GM23338 (cell line): Measurements from ENCODE around the gene RPS21. TPM values are rescaled to one million over a fixed set of nuclear protein-coding genes. Genes with fewer than 3 reads are reported as not detected.
A peak's percentile ranks its signal among the peaks of the same experiment; 100 is the strongest.

ENCODE experiments used
- ATAC-seq: fragments of 200-7000 bp; cut with Tn5 transposase; 3 replicates; pipeline ENCODE4 v1.9.1; 2020
- DNase-seq: peaks from one replicate; pipeline ENCODE4 v3.0.0-alpha.2; 2015; ENCODE audit warnings: low spot score
- H2AFZ ChIP-seq: fragments of 200-600 bp; sonication (generic); 2 replicates; pipeline ENCODE4 v1.8.0; 2016; ENCODE audit warnings: antibody characterized with exemption, mild to moderate bottlenecking, moderate library complexity
- H3F3A ChIP-seq: fragments of 200-600 bp; sonication (generic); replicated peaks from 2 replicates; pipeline ENCODE4 v1.8.0; 2017; ENCODE audit warnings: antibody characterized with exemption, mixed run types, low read depth
- H3K27ac ChIP-seq: fragments of 200-600 bp; sonication (generic); 2 replicates; pipeline ENCODE4 v1.6.1; 2016; ENCODE audit warnings: low read depth
- H3K27me3 ChIP-seq: fragments of 200-600 bp; sonication (generic); 2 replicates; pipeline ENCODE4 v1.8.0; 2016; ENCODE audit warnings: mild to moderate bottlenecking, mixed run types, moderate library complexity; ENCODE audit not compliant: insufficient read depth
- H3K36me3 ChIP-seq: fragments of 200-600 bp; sonication (generic); 2 replicates; pipeline ENCODE4 v1.8.0; 2016; ENCODE audit warnings: mild to moderate bottlenecking; ENCODE audit not compliant: insufficient read depth
- H3K4me1 ChIP-seq: fragments of 200-600 bp; sonication (generic); 2 replicates; pipeline ENCODE4 v1.8.0; 2016; ENCODE audit warnings: mild to moderate bottlenecking, moderate library complexity; ENCODE audit not compliant: insufficient read depth
- H3K4me2 ChIP-seq: fragments of 200-600 bp; sonication (generic); 2 replicates; pipeline ENCODE4 v1.7.1; 2017; ENCODE audit warnings: mixed run types
- H3K4me3 ChIP-seq: fragments of 200-600 bp; sonication (generic); 2 replicates; pipeline ENCODE4 v1.6.1; 2016; ENCODE audit warnings: mixed run types
- H3K79me2 ChIP-seq: fragments of 200-600 bp; sonication (generic); replicated peaks from 2 replicates; pipeline ENCODE4 v1.8.0; 2017; ENCODE audit warnings: mild to moderate bottlenecking; ENCODE audit not compliant: insufficient read depth
- H3K9me2 ChIP-seq: fragments of 200-600 bp; sonication (generic); 2 replicates; pipeline ENCODE4 v1.8.0; 2017; ENCODE audit not compliant: insufficient read depth
- H4K20me1 ChIP-seq: fragments of 200-600 bp; sonication (generic); replicated peaks from 2 replicates; pipeline ENCODE4 v1.8.0; 2017; ENCODE audit warnings: mild to moderate bottlenecking; ENCODE audit not compliant: insufficient read depth
- H3K27ac Mint-ChIP-seq: 2 replicates; pipeline ENCODE4 v1.8.0; 2020; ENCODE audit warnings: inconsistent platforms, mild to moderate bottlenecking, moderate library complexity, mixed read lengths
- H3K27me3 Mint-ChIP-seq: 3 replicates; pipeline ENCODE4 v1.8.0; 2022; ENCODE audit warnings: low read depth, mild to moderate bottlenecking, moderate library complexity, mixed read lengths, inconsistent platforms; ENCODE audit not compliant: insufficient read depth, poor library complexity
- H3K36me3 Mint-ChIP-seq: 3 replicates; pipeline ENCODE4 v1.8.0; 2021; ENCODE audit warnings: low read depth, mild to moderate bottlenecking, inconsistent platforms, moderate library complexity, mixed read lengths
- H3K4me1 Mint-ChIP-seq: 3 replicates; pipeline ENCODE4 v1.8.0; 2020; ENCODE audit warnings: mild to moderate bottlenecking, inconsistent platforms, mixed read lengths
- H3K4me3 Mint-ChIP-seq: 3 replicates; pipeline ENCODE4 v1.8.0; 2021; ENCODE audit warnings: moderate library complexity, mild to moderate bottlenecking, inconsistent platforms, mixed read lengths
- H3K9me3 Mint-ChIP-seq: 3 replicates; pipeline ENCODE4 v1.8.0; 2020; ENCODE audit warnings: moderate library complexity, mild to moderate bottlenecking, inconsistent platforms, mixed read lengths
- CREB1 ChIP-seq: fragments of 250-450 bp; sonication (Bioruptor Pico); IDR thresholded peaks from 2 replicates; pipeline ENCODE4 v1.5.0; 2020; ENCODE audit warnings: low read depth, mild to moderate bottlenecking, moderate library complexity
- ETS1 ChIP-seq: IDR thresholded peaks from 2 replicates; pipeline ENCODE4 v1.6.1; 2016; ENCODE audit warnings: antibody characterized with exemption
- EZH2 ChIP-seq: fragments of 200-600 bp; sonication (generic); IDR thresholded peaks from one replicate; pipeline ENCODE4 v1.8.0; 2017; ENCODE audit warnings: antibody characterized with exemption, mild to moderate bottlenecking, low read depth; ENCODE audit not compliant: unreplicated experiment
- EZH2phosphoT487 ChIP-seq: fragments of 200-600 bp; sonication (generic); IDR thresholded peaks from one replicate; pipeline ENCODE4 v1.8.1; 2018; ENCODE audit warnings: antibody characterized with exemption; ENCODE audit not compliant: unreplicated experiment
- JUNB ChIP-seq: IDR thresholded peaks from one replicate; pipeline ENCODE4 v1.6.1; 2016; ENCODE audit warnings: antibody characterized with exemption; ENCODE audit not compliant: unreplicated experiment
- NANOG ChIP-seq: IDR thresholded peaks from 2 replicates; pipeline ENCODE4 v1.6.1; 2016; ENCODE audit warnings: antibody characterized with exemption, borderline replicate concordance
- POLR2AphosphoS5 ChIP-seq: IDR thresholded peaks from 2 replicates; pipeline ENCODE4 v1.6.1; 2016; ENCODE audit warnings: antibody characterized with exemption, low read depth
- REST ChIP-seq: IDR thresholded peaks from one replicate; pipeline ENCODE4 v1.6.1; 2018; ENCODE audit warnings: antibody characterized with exemption; ENCODE audit not compliant: unreplicated experiment
- STAT1 ChIP-seq: IDR thresholded peaks from one replicate; pipeline ENCODE4 v1.6.1; 2016; ENCODE audit warnings: antibody characterized with exemption; ENCODE audit not compliant: unreplicated experiment
- ZNF114 ChIP-seq: fragments of 250-450 bp; sonication (Bioruptor Pico); IDR thresholded peaks from 2 replicates; pipeline ENCODE4 v1.5.0; 2020; ENCODE audit warnings: mild to moderate bottlenecking, moderate library complexity
- ZNF331 ChIP-seq: fragments of 250-450 bp; sonication (Bioruptor Pico); IDR thresholded peaks from 2 replicates; pipeline ENCODE4 v1.5.0; 2020; ENCODE audit warnings: low read depth, mild to moderate bottlenecking, moderate library complexity
- polyA plus RNA-seq: library from polyadenylated mRNA; unstranded; fragments of >200 nt; fragmentation: Nextera tagmentation; extraction: Ambion mirVana; gene quantifications from 2 replicates; pipeline ENCODE4 v1.2.1, GENCODE V29; 2016
- total RNA-seq: library from RNA; depleted of rRNA; stranded (reverse); fragments of >200 nt; shearing (Covaris generic); gene quantifications from 2 replicates; pipeline ENCODE4 v1.2.3, GENCODE V29; 2014
- TF ChIP-seq, protein P1 (sequence below): fragments of 250-450 bp; sonication (Bioruptor Pico); IDR thresholded peaks from 2 replicates; pipeline ENCODE4 v1.5.0; 2020; ENCODE audit warnings: mild to moderate bottlenecking, moderate library complexity
- TF ChIP-seq, protein P2 (sequence below), 2 experiments: fragments of 200-600 bp in 1 of 2; sonication (generic) in 1 of 2; conservative IDR thresholded peaks; 2 replicates each; pipeline versions ENCODE4 v1.5.1 to v1.6.1; 2016 to 2017; ENCODE audit warnings: antibody characterized with exemption in 2 of 2, low read depth in 2 of 2, mild to moderate bottlenecking in 2 of 2, moderate library complexity in 1 of 2

RPS21 gene
- total and polyA plus RNA-seq, 2 experiments from 2014 or later, result 759 to 2,298 TPM

DNA sequence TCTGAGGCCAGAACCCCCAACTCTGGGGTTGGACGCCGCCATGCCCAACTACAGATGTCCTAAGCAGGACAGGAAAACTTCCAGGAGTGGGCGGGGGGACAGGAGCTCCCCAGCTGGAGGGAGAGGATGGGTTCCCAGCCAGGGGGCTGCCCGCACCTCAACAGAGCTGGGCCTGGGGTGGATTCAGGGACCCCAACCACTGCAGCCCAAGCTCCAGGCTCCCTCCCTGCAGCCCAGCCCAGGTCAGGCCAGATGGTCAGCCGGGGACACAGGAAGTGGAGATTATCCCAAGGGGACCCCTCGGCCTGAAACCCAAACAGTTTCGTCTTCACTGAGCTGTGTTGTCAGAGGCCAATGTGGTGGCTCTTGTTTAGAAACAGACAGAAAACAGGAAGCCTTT, 29.2 kb upstream of the RPS21 start:
- TF ChIP-seq, protein P1, sequence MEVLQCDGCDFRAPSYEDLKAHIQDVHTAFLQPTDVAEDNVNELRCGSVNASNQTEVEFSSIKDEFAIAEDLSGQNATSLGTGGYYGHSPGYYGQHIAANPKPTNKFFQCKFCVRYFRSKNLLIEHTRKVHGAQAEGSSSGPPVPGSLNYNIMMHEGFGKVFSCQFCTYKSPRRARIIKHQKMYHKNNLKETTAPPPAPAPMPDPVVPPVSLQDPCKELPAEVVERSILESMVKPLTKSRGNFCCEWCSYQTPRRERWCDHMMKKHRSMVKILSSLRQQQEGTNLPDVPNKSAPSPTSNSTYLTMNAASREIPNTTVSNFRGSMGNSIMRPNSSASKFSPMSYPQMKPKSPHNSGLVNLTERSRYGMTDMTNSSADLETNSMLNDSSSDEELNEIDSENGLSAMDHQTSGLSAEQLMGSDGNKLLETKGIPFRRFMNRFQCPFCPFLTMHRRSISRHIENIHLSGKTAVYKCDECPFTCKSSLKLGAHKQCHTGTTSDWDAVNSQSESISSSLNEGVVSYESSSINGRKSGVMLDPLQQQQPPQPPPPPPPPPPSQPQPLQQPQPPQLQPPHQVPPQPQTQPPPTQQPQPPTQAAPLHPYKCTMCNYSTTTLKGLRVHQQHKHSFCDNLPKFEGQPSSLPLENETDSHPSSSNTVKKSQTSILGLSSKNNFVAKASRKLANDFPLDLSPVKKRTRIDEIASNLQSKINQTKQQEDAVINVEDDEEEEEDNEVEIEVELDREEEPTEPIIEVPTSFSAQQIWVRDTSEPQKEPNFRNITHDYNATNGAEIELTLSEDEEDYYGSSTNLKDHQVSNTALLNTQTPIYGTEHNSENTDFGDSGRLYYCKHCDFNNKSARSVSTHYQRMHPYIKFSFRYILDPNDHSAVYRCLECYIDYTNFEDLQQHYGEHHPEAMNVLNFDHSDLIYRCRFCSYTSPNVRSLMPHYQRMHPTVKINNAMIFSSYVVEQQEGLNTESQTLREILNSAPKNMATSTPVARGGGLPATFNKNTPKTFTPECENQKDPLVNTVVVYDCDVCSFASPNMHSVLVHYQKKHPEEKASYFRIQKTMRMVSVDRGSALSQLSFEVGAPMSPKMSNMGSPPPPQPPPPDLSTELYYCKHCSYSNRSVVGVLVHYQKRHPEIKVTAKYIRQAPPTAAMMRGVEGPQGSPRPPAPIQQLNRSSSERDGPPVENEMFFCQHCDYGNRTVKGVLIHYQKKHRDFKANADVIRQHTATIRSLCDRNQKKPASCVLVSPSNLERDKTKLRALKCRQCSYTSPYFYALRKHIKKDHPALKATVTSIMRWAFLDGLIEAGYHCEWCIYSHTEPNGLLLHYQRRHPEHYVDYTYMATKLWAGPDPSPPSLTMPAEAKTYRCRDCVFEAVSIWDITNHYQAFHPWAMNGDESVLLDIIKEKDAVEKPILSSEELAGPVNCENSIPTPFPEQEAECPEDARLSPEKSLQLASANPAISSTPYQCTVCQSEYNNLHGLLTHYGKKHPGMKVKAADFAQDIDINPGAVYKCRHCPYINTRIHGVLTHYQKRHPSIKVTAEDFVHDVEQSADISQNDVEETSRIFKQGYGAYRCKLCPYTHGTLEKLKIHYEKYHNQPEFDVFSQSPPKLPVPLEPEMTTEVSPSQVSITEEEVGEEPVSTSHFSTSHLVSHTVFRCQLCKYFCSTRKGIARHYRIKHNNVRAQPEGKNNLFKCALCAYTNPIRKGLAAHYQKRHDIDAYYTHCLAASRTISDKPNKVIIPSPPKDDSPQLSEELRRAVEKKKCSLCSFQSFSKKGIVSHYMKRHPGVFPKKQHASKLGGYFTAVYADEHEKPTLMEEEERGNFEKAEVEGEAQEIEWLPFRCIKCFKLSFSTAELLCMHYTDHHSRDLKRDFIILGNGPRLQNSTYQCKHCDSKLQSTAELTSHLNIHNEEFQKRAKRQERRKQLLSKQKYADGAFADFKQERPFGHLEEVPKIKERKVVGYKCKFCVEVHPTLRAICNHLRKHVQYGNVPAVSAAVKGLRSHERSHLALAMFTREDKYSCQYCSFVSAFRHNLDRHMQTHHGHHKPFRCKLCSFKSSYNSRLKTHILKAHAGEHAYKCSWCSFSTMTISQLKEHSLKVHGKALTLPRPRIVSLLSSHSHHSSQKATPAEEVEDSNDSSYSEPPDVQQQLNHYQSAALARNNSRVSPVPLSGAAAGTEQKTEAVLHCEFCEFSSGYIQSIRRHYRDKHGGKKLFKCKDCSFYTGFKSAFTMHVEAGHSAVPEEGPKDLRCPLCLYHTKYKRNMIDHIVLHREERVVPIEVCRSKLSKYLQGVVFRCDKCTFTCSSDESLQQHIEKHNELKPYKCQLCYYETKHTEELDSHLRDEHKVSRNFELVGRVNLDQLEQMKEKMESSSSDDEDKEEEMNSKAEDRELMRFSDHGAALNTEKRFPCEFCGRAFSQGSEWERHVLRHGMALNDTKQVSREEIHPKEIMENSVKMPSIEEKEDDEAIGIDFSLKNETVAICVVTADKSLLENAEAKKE (CRISPR knock-in tag), result no peak
- TF ChIP-seq ZNF114 (CRISPR knock-in tag) (no peak), EZH2phosphoT487 (no peak), REST (no peak), STAT1 (no peak), POLR2AphosphoS5 (no peak), EZH2 (no peak), CREB1 (CRISPR knock-in tag) (no peak), ETS1 (no peak), ZNF331 (CRISPR knock-in tag) (no peak), NANOG (no peak), JUNB (no peak)
- TF ChIP-seq, protein P2, sequence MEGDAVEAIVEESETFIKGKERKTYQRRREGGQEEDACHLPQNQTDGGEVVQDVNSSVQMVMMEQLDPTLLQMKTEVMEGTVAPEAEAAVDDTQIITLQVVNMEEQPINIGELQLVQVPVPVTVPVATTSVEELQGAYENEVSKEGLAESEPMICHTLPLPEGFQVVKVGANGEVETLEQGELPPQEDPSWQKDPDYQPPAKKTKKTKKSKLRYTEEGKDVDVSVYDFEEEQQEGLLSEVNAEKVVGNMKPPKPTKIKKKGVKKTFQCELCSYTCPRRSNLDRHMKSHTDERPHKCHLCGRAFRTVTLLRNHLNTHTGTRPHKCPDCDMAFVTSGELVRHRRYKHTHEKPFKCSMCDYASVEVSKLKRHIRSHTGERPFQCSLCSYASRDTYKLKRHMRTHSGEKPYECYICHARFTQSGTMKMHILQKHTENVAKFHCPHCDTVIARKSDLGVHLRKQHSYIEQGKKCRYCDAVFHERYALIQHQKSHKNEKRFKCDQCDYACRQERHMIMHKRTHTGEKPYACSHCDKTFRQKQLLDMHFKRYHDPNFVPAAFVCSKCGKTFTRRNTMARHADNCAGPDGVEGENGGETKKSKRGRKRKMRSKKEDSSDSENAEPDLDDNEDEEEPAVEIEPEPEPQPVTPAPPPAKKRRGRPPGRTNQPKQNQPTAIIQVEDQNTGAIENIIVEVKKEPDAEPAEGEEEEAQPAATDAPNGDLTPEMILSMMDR (conservative IDR thresholded peaks at IDR 0.05; ENCODE audit: low read depth in 2 of 2), result no peak
- Mint-ChIP-seq H3K4me1 (peaks cover 29% of the 10 kb centered on the region), H3K9me3 (no peaks in the 10 kb centered on the region), H3K27me3 (peaks cover 7% of the 10 kb centered on the region), H3K36me3 (peaks cover 3% of the 10 kb centered on the region; the same call in 1 of the 3 replicates), H3K27ac (no peak overlapping the region), H3K4me3 (no peak overlapping the region)
- peaks cover 40% of the 10 kb centered on the region for H3K4me1 ChIP-seq
- peak overlapping the region; percentile 69 for H3K27ac ChIP-seq
- no peaks in the 10 kb centered on the region for H3K27me3 ChIP-seq
- H3K9me2 ChIP-seq, result no peaks in the 10 kb centered on the region
- no peak overlapping the region for H2AFZ ChIP-seq
- H3K36me3 ChIP-seq, result no peaks in the 10 kb centered on the region; the same call in 1 of the 2 replicates
- H4K20me1 ChIP-seq, result peaks cover 12% of the 10 kb centered on the region
- no peak for DNase-seq
- ATAC-seq, result no peak
- H3K4me3 ChIP-seq, result no peak overlapping the region
- H3F3A ChIP-seq, result peaks cover 7% of the 10 kb centered on the region
- peaks cover 76% of the 10 kb centered on the region for H3K79me2 ChIP-seq
- no peak overlapping the region for H3K4me2 ChIP-seq
